ENCODE measurements around the gene LRRC74B. TPM values are rescaled to one million over a fixed set of nuclear protein-coding genes. Genes with fewer than 3 reads are reported as not detected.
"Not testable (repeated sequence)": the region's sequence is repeated elsewhere in the genome, so short reads cannot be mapped to it uniquely, and the experiment has no call there.

LRRC74B gene
- total RNA-seq, 1 donor from 2014 or later: not detected

GRCh38 chr22:21070690-21071615 lies 25.2 kb downstream of the LRRC74B start:
- DNase-seq (ENCODE audit: low read depth): no peak
- H4K20me1 ChIP-seq (ENCODE audit: insufficient read depth, low read length): no peaks in the 10 kb centered on the region
- peaks cover 5% of the 10 kb centered on the region for H3K9me3 ChIP-seq (ENCODE audit: insufficient read depth, low read depth, low read length)
- TF ChIP-seq CTCF (IDR thresholded peaks at IDR 0.05; ENCODE audit: insufficient read depth, low read depth, low read length): no peak
- no peak for TF ChIP-seq EZH2 (IDR thresholded peaks at IDR 0.05; ENCODE audit: insufficient read depth, low read length)
- Mint-ChIP-seq H3K9me3 (ENCODE audit: unreplicated experiment) (peaks cover 10% of the 10 kb centered on the region), H3K36me3 (ENCODE audit: low read depth, unreplicated experiment) (no peaks in the 10 kb centered on the region), H3K4me1 (ENCODE audit: low read depth, unreplicated experiment) (peaks cover 1% of the 10 kb centered on the region), H3K27me3 (ENCODE audit: low read depth, unreplicated experiment) (peaks cover 16% of the 10 kb centered on the region), H3K27ac (ENCODE audit: unreplicated experiment) (no peak overlapping the region), H3K4me3 (ENCODE audit: unreplicated experiment) (no peak overlapping the region)
- peaks cover 12% of the 10 kb centered on the region for H3K4me1 ChIP-seq (ENCODE audit: insufficient read depth, low read length)
- no peak overlapping the region for H3K4me2 ChIP-seq (ENCODE audit: low read length)
- no peak overlapping the region for H3K27ac ChIP-seq (ENCODE audit: low read depth, low read length)
- H3K36me3 ChIP-seq (ENCODE audit: insufficient read depth, low read length): no peaks in the 10 kb centered on the region
- no peaks in the 10 kb centered on the region for H3K79me2 ChIP-seq (ENCODE audit: insufficient read depth, low read length)
- FAIRE-seq: no peak
- no peaks in the 10 kb centered on the region for H3K27me3 ChIP-seq (ENCODE audit: insufficient read depth, low read length)
- no peak overlapping the region for H3K9ac ChIP-seq (ENCODE audit: low read length)
- no peak overlapping the region for H3K4me3 ChIP-seq (ENCODE audit: insufficient read depth, low read depth, low read length)
- no peak overlapping the region for H2AFZ ChIP-seq (ENCODE audit: low read depth, low read length)

DNA sequence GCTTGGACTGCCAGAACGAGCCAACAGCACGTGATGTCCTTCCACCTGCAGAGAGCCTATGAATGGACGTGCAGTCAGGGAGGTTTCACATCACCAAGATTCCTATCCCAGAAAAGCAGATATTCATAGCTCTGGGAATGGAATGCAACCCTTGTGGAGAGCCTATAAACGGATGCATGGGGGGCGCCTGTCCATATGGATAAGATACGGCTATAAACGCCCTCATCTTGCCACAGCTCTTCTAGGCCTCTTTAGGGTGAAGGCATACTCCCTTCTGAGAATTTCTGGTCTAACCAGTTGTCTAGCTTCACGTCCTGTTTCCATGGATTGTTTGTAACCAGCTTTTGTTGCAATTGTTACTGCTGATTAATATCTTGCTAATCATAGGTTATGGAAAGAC lies 26.1 kb downstream of the LRRC74B start:
- H3K9me3 Mint-ChIP-seq (ENCODE audit: unreplicated experiment): peaks cover 12% of the 10 kb centered on the region

DNA sequence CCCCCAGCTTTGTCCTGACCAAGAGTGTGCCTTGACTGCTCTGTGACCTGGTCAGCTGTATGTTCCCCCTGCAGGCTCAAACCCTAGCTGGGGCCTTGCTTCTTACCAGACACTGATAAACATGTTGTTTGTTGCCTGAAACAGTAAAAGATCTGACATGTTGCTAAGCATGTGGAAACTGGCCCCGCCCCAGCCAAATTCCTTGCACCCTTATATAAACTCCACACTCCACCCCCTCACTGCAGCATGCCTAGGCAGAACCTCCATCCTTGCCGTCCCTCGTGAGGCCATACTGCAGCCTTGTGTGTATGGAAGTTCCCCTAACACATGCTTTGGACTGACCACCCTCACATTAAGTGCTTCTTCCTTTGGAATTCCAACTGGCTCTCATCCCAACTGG lies 27.3 kb downstream of the LRRC74B start:
- Histone ChIP-seq H3K27me3 (ENCODE audit: insufficient read depth, low read length) (no peaks in the 10 kb centered on the region), H3K9me3 (ENCODE audit: insufficient read depth, low read depth, low read length) (peaks cover 5% of the 10 kb centered on the region), H3K27ac (ENCODE audit: low read depth, low read length) (no peak overlapping the region), H3K4me2 (ENCODE audit: low read length) (no peak overlapping the region), H3K79me2 (ENCODE audit: insufficient read depth, low read length) (no peaks in the 10 kb centered on the region), H3K4me1 (ENCODE audit: insufficient read depth, low read length) (peaks cover 12% of the 10 kb centered on the region), H2AFZ (ENCODE audit: low read depth, low read length) (no peak overlapping the region), H3K9ac (ENCODE audit: low read length) (no peak overlapping the region), H4K20me1 (ENCODE audit: insufficient read depth, low read length) (no peaks in the 10 kb centered on the region), H3K4me3 (ENCODE audit: insufficient read depth, low read depth, low read length) (no peak overlapping the region), H3K36me3 (ENCODE audit: insufficient read depth, low read length) (no peaks in the 10 kb centered on the region)
- DNase-seq (ENCODE audit: low read depth) (no peak), FAIRE-seq (no peak)
- no peaks in the 10 kb centered on the region for H3K36me3 Mint-ChIP-seq (ENCODE audit: low read depth, unreplicated experiment)
- no peak for TF ChIP-seq EZH2 (IDR thresholded peaks at IDR 0.05; ENCODE audit: insufficient read depth, low read length)
- TF ChIP-seq CTCF (IDR thresholded peaks at IDR 0.05; ENCODE audit: insufficient read depth, low read depth, low read length): no peak
- H3K27me3 Mint-ChIP-seq (ENCODE audit: low read depth, unreplicated experiment): peaks cover 9% of the 10 kb centered on the region
- H3K4me1 Mint-ChIP-seq (ENCODE audit: low read depth, unreplicated experiment): peaks cover 1% of the 10 kb centered on the region
- H3K9me3 Mint-ChIP-seq (ENCODE audit: unreplicated experiment): peaks cover 12% of the 10 kb centered on the region
- no peak overlapping the region for H3K27ac Mint-ChIP-seq (ENCODE audit: unreplicated experiment)
- H3K4me3 Mint-ChIP-seq (ENCODE audit: unreplicated experiment): no peak overlapping the region

More for the DNA sequence above, 26.1 kb downstream of the LRRC74B start:
- not testable (repeated sequence) for H3K4me1 Mint-ChIP-seq (ENCODE audit: low read depth, unreplicated experiment); H3K4me3 ChIP-seq (ENCODE audit: insufficient read depth, low read depth, low read length); H3K4me2 ChIP-seq (ENCODE audit: low read length); H3K27ac Mint-ChIP-seq (ENCODE audit: unreplicated experiment); H3K79me2 ChIP-seq (ENCODE audit: insufficient read depth, low read length); H3K9me3 ChIP-seq (ENCODE audit: insufficient read depth, low read depth, low read length); H3K36me3 Mint-ChIP-seq (ENCODE audit: low read depth, unreplicated experiment); DNase-seq (ENCODE audit: low read depth); H3K27me3 ChIP-seq (ENCODE audit: insufficient read depth, low read length); FAIRE-seq; H3K4me3 Mint-ChIP-seq (ENCODE audit: unreplicated experiment); H2AFZ ChIP-seq (ENCODE audit: low read depth, low read length); H3K27ac ChIP-seq (ENCODE audit: low read depth, low read length); H3K36me3 ChIP-seq (ENCODE audit: insufficient read depth, low read length); H4K20me1 ChIP-seq (ENCODE audit: insufficient read depth, low read length); H3K9ac ChIP-seq (ENCODE audit: low read length)
- H3K4me1 ChIP-seq (ENCODE audit: insufficient read depth, low read length): peaks cover 12% of the 10 kb centered on the region
- H3K27me3 Mint-ChIP-seq (ENCODE audit: low read depth, unreplicated experiment): peaks cover 11% of the 10 kb centered on the region
